ENCODE results near the gene KDM6A. TPM values are rescaled to one million over a fixed set of nuclear protein-coding genes. Genes with fewer than 3 reads are reported as not detected.

Gene KDM6A
- total RNA-seq, 1 experiment from 2014 or later = 21.0 TPM

DNA sequence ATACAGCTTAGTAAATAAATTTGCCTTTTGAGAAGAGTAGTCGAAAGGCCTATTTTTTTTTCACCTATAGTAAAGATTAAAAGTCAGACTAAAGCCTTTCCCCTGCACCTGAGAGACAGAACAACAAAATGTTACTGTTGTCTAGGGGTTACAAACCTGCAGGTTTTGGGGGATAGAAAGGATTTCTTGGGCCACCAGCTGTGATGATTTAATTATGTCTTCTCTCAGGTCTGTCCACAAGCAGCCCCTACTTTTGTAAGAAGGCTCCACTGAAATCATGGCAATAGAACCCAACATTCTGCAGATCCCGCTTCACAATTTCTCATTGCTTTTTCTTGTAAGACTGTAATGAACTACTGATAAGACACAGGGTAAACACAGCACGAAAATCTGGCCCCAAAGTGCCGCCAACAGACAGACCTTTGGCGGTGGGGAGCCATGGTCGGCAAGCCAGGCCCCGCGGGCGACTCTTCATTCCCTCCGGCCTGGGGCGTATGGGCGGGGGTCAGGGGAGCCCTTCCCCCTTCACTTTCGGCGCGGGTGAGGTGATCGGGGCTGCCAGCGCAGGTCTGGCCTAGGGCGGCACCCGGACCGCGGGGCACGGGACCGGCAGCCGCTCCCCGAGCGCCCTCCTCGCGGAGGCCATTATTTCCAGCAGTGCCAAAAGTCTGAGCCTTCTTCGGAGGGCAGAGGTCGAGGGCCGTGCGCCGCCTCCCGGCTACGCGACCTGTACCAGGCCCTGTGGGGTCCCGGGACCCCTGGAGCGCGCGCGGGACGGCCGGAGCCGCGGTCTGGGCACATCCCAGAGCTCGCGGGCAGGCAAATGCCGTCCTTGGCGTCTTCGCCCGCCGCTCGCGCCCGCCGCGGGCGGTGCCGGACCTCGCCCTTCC, 812 bp upstream of the KDM6A start:
- DNase-seq (ENCODE audit: low read depth, low spot score) = no peak
- ChIA-PET POLR2A (interaction anchor here (0.6 to 0.7 kb wide), 2 partner anchors 198 to 1536 kb away, joined by 3 read pairs; no protein-coding TSS in a partner anchor), RAD21 (ENCODE audit: low non-redundant PET in 1 of 2, low total read pairs in 2 of 2, uncharacterized antibody in 2 of 2, unreplicated experiment in 2 of 2) (interaction anchor here (0.7 kb wide), 2 partner anchors 315 to 358 kb away, joined by 3 read pairs; no protein-coding TSS in a partner anchor), CTCF (interaction anchor here (0.9 to 1.0 kb wide), 2 partner anchors 9 to 198 kb away, joined by 3 to 4 read pairs; no protein-coding TSS in a partner anchor)
- Histone ChIP-seq H3K4me1 (ENCODE audit: control insufficient read depth in 1 of 2, insufficient read depth in 2 of 2, low read length in 2 of 2) (peaks cover 2 to 14% of the 10 kb centered on the region in 2 experiments; a peak in 2 of 4 replicates), H3K9ac (ENCODE audit: low read length) (peak overlapping the region; percentile 76), H3K27me3 (ENCODE audit: insufficient read depth, low read length) (no peaks in the 10 kb centered on the region), H3K4me3 (replicated peaks in 1 of 2; ENCODE audit: low read depth in 1 of 2, low read length in 2 of 2) (peak overlapping the region; percentile 64 to 74), H3K9me3 (ENCODE audit: control insufficient read depth in 1 of 2, insufficient read depth in 1 of 2, low read depth in 1 of 2, low read length in 2 of 2) (no peaks in the 10 kb centered on the region), H3K79me2 (ENCODE audit: insufficient read depth, low read length) (peaks cover 43% of the 10 kb centered on the region), H3K9me2 (ENCODE audit: insufficient read depth) (no peaks in the 10 kb centered on the region), H2AFZ (ENCODE audit: low read depth, low read length, poor library complexity, severe bottlenecking) (no peak overlapping the region), H3K4me2 (ENCODE audit: low read length) (peak overlapping the region; percentile 76), H4K20me1 (ENCODE audit: insufficient read depth) (no peaks in the 10 kb centered on the region), H3K36me3 (ENCODE audit: control insufficient read depth in 1 of 2, insufficient read depth in 2 of 2, low read length in 2 of 2) (no peaks in the 10 kb centered on the region), H3K27ac (ENCODE audit: low read depth, low read length) (peak overlapping the region; percentile 80)
- TF ChIP-seq ZFX (IDR thresholded peaks at IDR 0.05) (peak; percentile 70), EGR1 (IDR thresholded peaks at IDR 0.05; ENCODE audit: low read depth) (no peak), POLR2A (IDR thresholded peaks at IDR 0.05; ENCODE audit: borderline replicate concordance, extremely low read depth, insufficient read depth, insufficient read length) (no peak), ELF1 (IDR thresholded peaks at IDR 0.05; ENCODE audit: borderline replicate concordance, low read depth) (no peak), YY1 (IDR thresholded peaks at IDR 0.05; ENCODE audit: extremely low read depth, insufficient replicate concordance, low read depth, low read length) (no peak), SIN3A (IDR thresholded peaks at IDR 0.05; ENCODE audit: low read depth) (no peak), TCF7L2 (IDR thresholded peaks at IDR 0.05; ENCODE audit: borderline replicate concordance, extremely low read depth, insufficient read depth, insufficient read length) (no peak), ZBTB33 (IDR thresholded peaks at IDR 0.05; ENCODE audit: extremely low read depth, insufficient replicate concordance, low read length) (no peak), CEBPB (IDR thresholded peaks at IDR 0.05; ENCODE audit: low read depth) (no peak)
- BruUV-seq (replicated peaks) = TSS peak; percentile 77
- intact Hi-C loops (cut with micrococcal nuclease) = loop anchor here (2.0 kb wide), 1 partner anchor 199 kb away; no protein-coding TSS in a partner anchor
- ATAC-seq = peak; percentile 29

Measured in HCT116 (cell line).